ENCODE measurements around the gene SVBP. TPM values are rescaled to one million over a fixed set of nuclear protein-coding genes. Genes with fewer than 3 reads are reported as not detected.

Gene SVBP
- total and polyA plus RNA-seq, 2 donors (not counting 3 experiments of a cell fraction or from before 2014, with no cell fraction given), result 18.1 to 24.1 TPM

- dilution Hi-C loops (cut with MboI; ENCODE audit: extremely low pct_ligation_motif_present, low sequenced_read_pairs), result no loop called here
- H3K9me3 ChIP-seq (replicated peaks; ENCODE audit: control insufficient read depth, insufficient read depth, low read length), result no peaks in the 10 kb centered on the region
- H2AFZ ChIP-seq (ENCODE audit: low read depth, low read length), result no peak overlapping the region
- no peak for FAIRE-seq
- intact Hi-C loops (cut with micrococcal nuclease), result no loop called here
- no peak for DNase-seq (ENCODE audit: low read depth, low spot score)
- no peak for TF ChIP-seq POLR2AphosphoS5 (IDR thresholded peaks at IDR 0.05; ENCODE audit: insufficient read depth, low read depth, low read length)
- no peak for TF ChIP-seq MYC (IDR thresholded peaks at IDR 0.05; ENCODE audit: low read depth, low read length)
- TF ChIP-seq EZH2 (IDR thresholded peaks at IDR 0.05; ENCODE audit: borderline replicate concordance, low read depth, low read length, severe bottlenecking), result no peak
- TF ChIP-seq CTCF (IDR thresholded peaks at IDR 0.05; ENCODE audit: extremely low read depth in 1 of 2, insufficient read depth in 1 of 2, low read depth in 1 of 2, low read length in 2 of 2), result no peak
- no peak for TF ChIP-seq FOS (IDR thresholded peaks at IDR 0.05; ENCODE audit: borderline replicate concordance, insufficient read depth, low read length)
- H3K79me2 ChIP-seq (ENCODE audit: control insufficient read depth, insufficient read depth, low read length), result peaks cover 5% of the 10 kb centered on the region
- H3K27ac ChIP-seq (ENCODE audit: insufficient read depth, low read depth, low read length), result no peak overlapping the region
- H3K4me1 ChIP-seq (ENCODE audit: control insufficient read depth, extremely low read depth, insufficient read depth, low read length), result peaks cover 12% of the 10 kb centered on the region
- H3K9ac ChIP-seq (replicated peaks; ENCODE audit: extremely low read depth, insufficient read depth, low read length), result no peak overlapping the region
- no TSS peak for BruUV-seq (replicated peaks)
- H3K36me3 ChIP-seq (ENCODE audit: control insufficient read depth in 2 of 2, extremely low read depth in 1 of 2, insufficient read depth in 2 of 2, low read length in 2 of 2), result peaks cover 0 to 17% of the 10 kb centered on the region in 2 experiments
- no peak overlapping the region for H3K4me2 ChIP-seq (ENCODE audit: insufficient read depth, low read length)
- no peaks in the 10 kb centered on the region for H4K20me1 ChIP-seq (replicated peaks; ENCODE audit: control insufficient read depth, extremely low read depth, insufficient read depth, low read length)
- H3K9me1 ChIP-seq (replicated peaks; ENCODE audit: control insufficient read depth, extremely low read depth, insufficient read depth, low read length), result no peaks in the 10 kb centered on the region
- CTCF ChIA-PET, result interaction anchor here (2.3 kb wide), 1 partner anchor 71 kb away, joined by 8 read pairs; no protein-coding TSS in a partner anchor
- H3K4me3 ChIP-seq (replicated peaks in 1 of 3; ENCODE audit: insufficient read depth in 1 of 3, low read depth in 1 of 3, low read length in 3 of 3), result no peak overlapping the region
- POLR2A ChIA-PET, result no interaction called here
- no peaks in the 10 kb centered on the region for H3K27me3 ChIP-seq (ENCODE audit: control insufficient read depth in 2 of 2, insufficient read depth in 2 of 2, low read length in 2 of 2)
These were observed 32.7 kb upstream of the SVBP start for GRCh38 chr1:42849944-42850343.
